Kidney capillary endothelial cell (primary cell): ENCODE measurements around the gene RER1.

Experiments
- DNase-seq: peaks from one replicate; pipeline ENCODE4 v3.0.0-alpha.2; 2018; ENCODE audit warnings: low spot score

The RER1 gene

GRCh38 chr1:2389644-2390043 is 2.0 kb upstream of the RER1 start:
- no peak for DNase-seq

- no peak for DNase-seq
Measured at GRCh38 chr1:2391931-2392509, 379 bp downstream of the RER1 start.

GRCh38 chr1:2392686-2393085 is 1.0 kb downstream of the RER1 start:
- DNase-seq, result no peak

GRCh38 chr1:2393471-2393877 is 1.8 kb downstream of the RER1 start:
- no peak for DNase-seq

- DNase-seq, result no peak
Measured at GRCh38 chr1:2394220-2394619, 2.6 kb downstream of the RER1 start.

GRCh38 chr1:2394761-2395160 is 3.1 kb downstream of the RER1 start:
- no peak for DNase-seq

GRCh38 chr1:2395245-2395644 is 3.6 kb downstream of the RER1 start:
- DNase-seq, result no peak

- no peak for DNase-seq
Measured at GRCh38 chr1:2396059-2396458, 4.4 kb downstream of the RER1 start.

- no peak for DNase-seq
Measured at GRCh38 chr1:2396476-2396875, 4.8 kb downstream of the RER1 start.

GRCh38 chr1:2397007-2397679 is 5.5 kb downstream of the RER1 start:
- no peak for DNase-seq

GRCh38 chr1:2398871-2399270 is 7.2 kb downstream of the RER1 start:
- no peak for DNase-seq

GRCh38 chr1:2399890-2400575 is 8.4 kb downstream of the RER1 start:
- no peak for DNase-seq

- no peak for DNase-seq
Measured at GRCh38 chr1:2400576-2400909, 8.9 kb downstream of the RER1 start.

- DNase-seq, result no peak
Measured at GRCh38 chr1:2400950-2401649, 9.5 kb downstream of the RER1 start.

- no peak for DNase-seq
Measured at GRCh38 chr1:2402420-2402819, 10.8 kb downstream of the RER1 start.

GRCh38 chr1:2403273-2403672 is 11.6 kb downstream of the RER1 start:
- DNase-seq, result no peak

GRCh38 chr1:2404142-2404889 is 12.7 kb downstream of the RER1 start:
- DNase-seq, result no peak

- DNase-seq, result no peak
Measured at GRCh38 chr1:2404890-2405511, 13.4 kb downstream of the RER1 start.

GRCh38 chr1:2405588-2406295 is 14.1 kb downstream of the RER1 start:
- no peak for DNase-seq

GRCh38 chr1:2406451-2407041 is 14.9 kb downstream of the RER1 start:
- DNase-seq, result no peak
